HG02981 (cell line): ENCODE measurements around the gene PRMT5.

ENCODE experiments used
- ATAC-seq: cut with Tn5 transposase; IDR thresholded peaks from one replicate; pipeline ENCODE4 v1.9.1; 2021; ENCODE audit warnings: mild to moderate bottlenecking, moderate library complexity; ENCODE audit not compliant: unreplicated experiment

The PRMT5 gene

GRCh38 chr14:22878271-22879246 lies 50.6 kb downstream of the PRMT5 start:
- ATAC-seq = no peak

- ATAC-seq = no peak
These were observed 52.1 kb downstream of the PRMT5 start for GRCh38 chr14:22877000-22877501.

GRCh38 chr14:22875748-22876319 lies 53.3 kb downstream of the PRMT5 start:
- ATAC-seq = no peak

GRCh38 chr14:22875003-22875747 lies 54.0 kb downstream of the PRMT5 start:
- ATAC-seq = no peak

- no peak for ATAC-seq
These were observed 56.2 kb downstream of the PRMT5 start for GRCh38 chr14:22872833-22873520.

- ATAC-seq = peak; percentile 10
These were observed 56.9 kb downstream of the PRMT5 start for GRCh38 chr14:22872033-22872832.

GRCh38 chr14:22871224-22872032 lies 57.7 kb downstream of the PRMT5 start, which contains the start of gene LRP10:
Gene LRP10 (plus strand): TSS chr14:22871740. CDS start chr14:22872304, 564 bp downstream.
- peak; percentile 78 for ATAC-seq

GRCh38 chr14:22870811-22871223 lies 58.4 kb downstream of the PRMT5 start:
- peak; percentile 29 for ATAC-seq
